SK-N-SH (cell line): ENCODE data around the gene MYOM1. TPM values are rescaled to one million over a fixed set of nuclear protein-coding genes. Genes with fewer than 3 reads are reported as not detected.

Experiments used
- CTCF ChIA-PET: fragments of 300-600, 350-600 bp; formaldehyde crosslinking; extraction: SDS; loops from one replicate; lab custom pipeline; 2021; lab: Yijun Ruan, JAX
- POLR2A ChIA-PET: fragments of 350-600 bp; sonication (Branson Sonifier 250); formaldehyde crosslinking; extraction: SDS; loops from one replicate; lab custom pipeline; 2020; ENCODE audit warnings: antibody characterized with exemption, inconsistent platforms; lab: Yijun Ruan, JAX
- DNase-seq: peaks from one replicate; pipeline ENCODE4 v3.0.0; 2012
- H2AFZ ChIP-seq: fragments of 200-600 bp; sonication (generic); 2 replicates; pipeline ENCODE4 v1.8.1; 2016; ENCODE audit warnings: antibody characterized with exemption, mild to moderate bottlenecking, low read depth
- H3F3A ChIP-seq: fragments of 200-600 bp; sonication (generic); replicated peaks from 2 replicates; pipeline ENCODE3; 2016; ENCODE audit warnings: antibody characterized with exemption, mild to moderate bottlenecking; ENCODE audit not compliant: insufficient read depth
- H3K27ac ChIP-seq, 2 experiments: fragments of 200-500 bp in 1 of 2; fragments of 200-600 bp in 1 of 2; sonication (Bioruptor generic) in 1 of 2; sonication (generic), shearing (Covaris generic) in 1 of 2; 2 replicates each; pipeline versions ENCODE4 v1.5.1 to v1.6.1; 2014 to 2016; ENCODE audit warnings: low read depth in 2 of 2, inconsistent platforms in 1 of 2, low read length in 1 of 2, mild to moderate bottlenecking in 1 of 2, mixed read lengths in 1 of 2
- H3K27me3 ChIP-seq: fragments of 200-600 bp; sonication (generic), shearing (Covaris generic); 2 replicates; pipeline ENCODE4 v1.6.1; 2016; ENCODE audit warnings: mixed run types; ENCODE audit not compliant: insufficient read depth
- H3K36me3 ChIP-seq, 2 experiments: fragments of 200-500 bp in 1 of 2; fragments of 200-600 bp in 1 of 2; sonication (Bioruptor generic) in 1 of 2; sonication (generic) in 1 of 2; replicated peaks in 1 of 2; 2 replicates each; pipeline versions ENCODE3 to v1.5.1; 2014 to 2016; ENCODE audit warnings: low read length in 1 of 2, mild to moderate bottlenecking in 1 of 2; ENCODE audit not compliant: insufficient read depth in 2 of 2, control insufficient read depth in 1 of 2
- H3K4me1 ChIP-seq, 2 experiments: fragments of 200-500 bp in 1 of 2; fragments of 200-600 bp in 1 of 2; sonication (Bioruptor generic) in 1 of 2; sonication (generic), shearing (Covaris generic) in 1 of 2; 2 replicates each; pipeline versions ENCODE4 v1.5.1 to v1.6.1; 2014 to 2016; ENCODE audit warnings: low read depth in 1 of 2, low read length in 1 of 2, mixed run types in 1 of 2; ENCODE audit not compliant: insufficient read depth in 2 of 2, control insufficient read depth in 1 of 2
- H3K4me2 ChIP-seq: fragments of 200-600 bp; sonication (generic), shearing (Covaris generic); 2 replicates; pipeline ENCODE4 v1.6.1; 2017; ENCODE audit warnings: mixed run types
- H3K4me3 ChIP-seq, 2 experiments: fragments of 200-500 bp in 1 of 2; fragments of 200-600 bp in 1 of 2; sonication (Bioruptor generic) in 1 of 2; sonication (generic), shearing (Covaris generic) in 1 of 2; 2 replicates each; pipeline versions ENCODE4 v1.5.1 to v1.8.1; 2014 to 2016; ENCODE audit warnings: low read depth in 2 of 2, inconsistent platforms in 1 of 2, low read length in 1 of 2, mild to moderate bottlenecking in 1 of 2, mixed read lengths in 1 of 2, moderate library complexity in 1 of 2
- H3K79me2 ChIP-seq: fragments of 200-600 bp; sonication (generic); 2 replicates; pipeline ENCODE4 v1.8.1; 2017; ENCODE audit warnings: mild to moderate bottlenecking; ENCODE audit not compliant: insufficient read depth
- H3K9ac ChIP-seq: fragments of 200-600 bp; sonication (generic); 2 replicates; pipeline ENCODE4 v1.6.1; 2017; ENCODE audit warnings: mixed run types
- H3K9me2 ChIP-seq: fragments of 200-600 bp; sonication (generic); 2 replicates; pipeline ENCODE4 v1.6.1; 2017; ENCODE audit warnings: mixed run types
- H3K9me3 ChIP-seq: fragments of 200-600 bp; sonication (generic); 2 replicates; pipeline ENCODE4 v1.6.1; 2017; ENCODE audit warnings: mixed run types, mild to moderate bottlenecking, moderate library complexity
- H4K20me1 ChIP-seq: fragments of 200-600 bp; sonication (generic); 2 replicates; pipeline ENCODE4 v1.6.1; 2017; ENCODE audit warnings: mild to moderate bottlenecking, mixed run types; ENCODE audit not compliant: insufficient read depth
- FOSL2 ChIP-seq: IDR thresholded peaks from 2 replicates; pipeline ENCODE4 v1.4.0; 2012; ENCODE audit warnings: low read depth, mild to moderate bottlenecking, moderate library complexity, borderline replicate concordance
- MEF2A ChIP-seq: IDR thresholded peaks from 2 replicates; pipeline ENCODE4 v1.4.0; 2012; ENCODE audit warnings: low read depth, borderline replicate concordance
- NFIC ChIP-seq: IDR thresholded peaks from 2 replicates; pipeline ENCODE4 v1.4.0; 2012; ENCODE audit warnings: borderline replicate concordance
- NRF1 ChIP-seq: IDR thresholded peaks from 2 replicates; pipeline ENCODE4 v1.6.1; 2012; ENCODE audit warnings: low read depth, mild to moderate bottlenecking, low read length
- PBX3 ChIP-seq: IDR thresholded peaks from 2 replicates; pipeline ENCODE4; 2012
- TAF1 ChIP-seq: IDR thresholded peaks from 2 replicates; pipeline ENCODE4 v1.6.1; 2012; ENCODE audit warnings: low read depth, mild to moderate bottlenecking, low read length, moderate library complexity, borderline replicate concordance
- TEAD4 ChIP-seq: IDR thresholded peaks from 2 replicates; pipeline ENCODE4 v1.4.0; 2012; ENCODE audit warnings: mild to moderate bottlenecking, borderline replicate concordance; ENCODE audit not compliant: insufficient read depth
- USF1 ChIP-seq: IDR thresholded peaks from 2 replicates; pipeline ENCODE4 v1.4.0; 2012; ENCODE audit warnings: low read depth, borderline replicate concordance
- WGBS: methylation state at CpG from one replicate; pipeline ENCODE4 v1.1.6; 2017; ENCODE audit warnings: low lambda C conversion rate; 5-methylcytosine and 5-hydroxymethylcytosine counted together
- polyA plus RNA-seq, 3 experiments: library from polyadenylated mRNA; depleted of rRNA; stranded (reverse); fragments of >200 nt; gene quantifications; 2 replicates each; pipeline ENCODE4 v1.2.3, GENCODE V29; 2012
- TF ChIP-seq, protein P1 (sequence below): IDR thresholded peaks from 2 replicates; pipeline ENCODE4 v1.6.1; 2012; ENCODE audit warnings: mild to moderate bottlenecking, low read depth, low read length, moderate library complexity

MYOM1 gene
- polyA plus RNA-seq, 1 of the 3 experiments (the other 2 are of a cell fraction), result 0.07 TPM

DNA sequence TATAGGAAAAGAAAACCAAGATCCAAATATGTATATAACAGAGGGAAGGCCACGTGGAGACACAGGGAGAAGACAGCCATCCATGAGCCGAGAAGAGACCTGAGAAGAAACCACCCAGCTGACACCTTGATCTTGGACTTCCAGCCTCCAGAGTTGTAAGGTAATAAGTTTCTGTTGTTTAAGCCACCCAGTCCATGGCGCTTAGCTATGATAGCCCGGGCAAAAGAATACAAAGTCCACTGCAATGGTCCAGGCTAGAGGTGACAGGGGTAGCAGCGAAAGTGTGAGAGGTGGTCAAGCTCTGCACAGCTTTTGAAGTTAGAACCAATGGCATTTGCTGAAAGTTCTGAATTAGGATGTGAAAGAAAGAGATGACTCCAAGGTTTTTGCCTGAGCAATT, 2.8 kb downstream of the MYOM1 start (continued):
- TF ChIP-seq, protein P1, sequence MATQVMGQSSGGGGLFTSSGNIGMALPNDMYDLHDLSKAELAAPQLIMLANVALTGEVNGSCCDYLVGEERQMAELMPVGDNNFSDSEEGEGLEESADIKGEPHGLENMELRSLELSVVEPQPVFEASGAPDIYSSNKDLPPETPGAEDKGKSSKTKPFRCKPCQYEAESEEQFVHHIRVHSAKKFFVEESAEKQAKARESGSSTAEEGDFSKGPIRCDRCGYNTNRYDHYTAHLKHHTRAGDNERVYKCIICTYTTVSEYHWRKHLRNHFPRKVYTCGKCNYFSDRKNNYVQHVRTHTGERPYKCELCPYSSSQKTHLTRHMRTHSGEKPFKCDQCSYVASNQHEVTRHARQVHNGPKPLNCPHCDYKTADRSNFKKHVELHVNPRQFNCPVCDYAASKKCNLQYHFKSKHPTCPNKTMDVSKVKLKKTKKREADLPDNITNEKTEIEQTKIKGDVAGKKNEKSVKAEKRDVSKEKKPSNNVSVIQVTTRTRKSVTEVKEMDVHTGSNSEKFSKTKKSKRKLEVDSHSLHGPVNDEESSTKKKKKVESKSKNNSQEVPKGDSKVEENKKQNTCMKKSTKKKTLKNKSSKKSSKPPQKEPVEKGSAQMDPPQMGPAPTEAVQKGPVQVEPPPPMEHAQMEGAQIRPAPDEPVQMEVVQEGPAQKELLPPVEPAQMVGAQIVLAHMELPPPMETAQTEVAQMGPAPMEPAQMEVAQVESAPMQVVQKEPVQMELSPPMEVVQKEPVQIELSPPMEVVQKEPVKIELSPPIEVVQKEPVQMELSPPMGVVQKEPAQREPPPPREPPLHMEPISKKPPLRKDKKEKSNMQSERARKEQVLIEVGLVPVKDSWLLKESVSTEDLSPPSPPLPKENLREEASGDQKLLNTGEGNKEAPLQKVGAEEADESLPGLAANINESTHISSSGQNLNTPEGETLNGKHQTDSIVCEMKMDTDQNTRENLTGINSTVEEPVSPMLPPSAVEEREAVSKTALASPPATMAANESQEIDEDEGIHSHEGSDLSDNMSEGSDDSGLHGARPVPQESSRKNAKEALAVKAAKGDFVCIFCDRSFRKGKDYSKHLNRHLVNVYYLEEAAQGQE, result no peak
- TF ChIP-seq, all 33 proteins: peak for 0

- H3K79me2 ChIP-seq, result no peaks in the 10 kb centered on the region
- no peaks in the 10 kb centered on the region for H3K36me3 ChIP-seq
- H3K9me3 ChIP-seq, result no peaks in the 10 kb centered on the region
- TF ChIP-seq MEF2A, result no peak
- TF ChIP-seq TEAD4, result no peak
- TF ChIP-seq PBX3, result no peak
- TF ChIP-seq NFIC, result no peak
- TF ChIP-seq, protein P1, result no peak
- TF ChIP-seq FOSL2, result no peak
- TF ChIP-seq USF1, result no peak
- no peak for TF ChIP-seq NRF1
- TF ChIP-seq TAF1, result no peak
- TF ChIP-seq, all 33 proteins: peak for 0
- H3K4me3 ChIP-seq, result no peak overlapping the region
- DNase-seq, result no peak
- no peaks in the 10 kb centered on the region for H3K27me3 ChIP-seq
- no peaks in the 10 kb centered on the region for H4K20me1 ChIP-seq
- H3K27ac ChIP-seq, result no peak overlapping the region
- WGBS, result 94% methylated on average over 32 of the region's 36 CpGs
- no peaks in the 10 kb centered on the region for H3F3A ChIP-seq
- H3K9ac ChIP-seq, result no peak overlapping the region
- no peak overlapping the region for H2AFZ ChIP-seq
- H3K4me2 ChIP-seq, result no peak overlapping the region
- H3K4me1 ChIP-seq, result peaks cover 7% of the 10 kb centered on the region in 2 experiments; a peak in 3 of 4 replicates
- ChIA-PET POLR2A (no interaction called here), CTCF (interaction anchor here (0.7 kb wide), 1 partner anchor 62 kb away, joined by 3 read pairs; no protein-coding TSS in a partner anchor)
- no peaks in the 10 kb centered on the region for H3K9me2 ChIP-seq
These were observed 4.7 kb downstream of the MYOM1 start for GRCh38 chr18:3214855-3215637.
